CD4-positive, alpha-beta T cell treated with Interleukin-21 for 1 hour (primary cell): Measurements from ENCODE around the gene KCTD4.
"Not testable (repeated sequence)": the region's sequence is repeated elsewhere in the genome, so short reads cannot be mapped to it uniquely, and the experiment has no call there.

Experiments
- DNase-seq: peaks from one replicate; pipeline ENCODE4 v3.0.0-alpha.2; 2020

The KCTD4 gene

GRCh38 chr13:45209229-45209628 is 8.4 kb upstream of the KCTD4 start:
- DNase-seq = no peak

DNA sequence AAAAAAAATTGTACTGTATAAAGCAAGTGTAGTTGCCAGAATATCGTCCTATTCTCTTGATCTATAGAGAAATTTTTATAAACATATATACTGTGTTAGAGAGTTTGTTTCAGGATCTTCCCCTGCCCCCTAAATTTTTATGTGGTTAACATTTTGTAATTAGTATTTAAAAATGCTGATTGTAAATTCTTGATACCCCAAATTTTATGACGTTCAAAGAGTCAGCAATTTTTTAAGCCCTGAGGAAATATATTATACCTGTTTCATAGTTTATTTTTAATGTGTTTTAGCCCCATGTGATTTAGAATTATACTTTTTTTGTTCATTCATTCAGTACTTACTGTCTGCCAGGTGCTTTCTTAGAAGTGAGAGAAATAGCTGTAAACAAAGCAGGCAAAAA is 7.3 kb upstream of the KCTD4 start:
- no peak for DNase-seq

DNA sequence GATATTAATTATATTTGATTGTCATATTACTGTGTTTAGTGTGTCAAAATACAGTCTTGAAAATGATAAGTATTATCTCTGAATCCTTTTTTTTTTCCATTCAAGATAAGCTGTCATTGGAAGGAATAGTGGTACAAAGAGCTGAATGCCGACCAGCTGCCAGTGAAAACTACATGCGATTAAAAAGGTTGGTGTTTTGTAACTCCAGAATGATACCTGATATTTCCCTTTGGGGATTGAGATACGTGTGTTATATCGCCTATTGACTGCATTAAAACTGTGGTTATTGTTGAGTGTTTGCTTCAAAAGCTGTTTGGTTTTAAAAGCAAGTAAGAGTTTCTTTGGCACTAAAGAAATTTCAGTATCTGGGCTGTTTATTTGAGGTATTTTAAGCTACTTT is 6.5 kb upstream of the KCTD4 start:
- no peak for DNase-seq

DNA sequence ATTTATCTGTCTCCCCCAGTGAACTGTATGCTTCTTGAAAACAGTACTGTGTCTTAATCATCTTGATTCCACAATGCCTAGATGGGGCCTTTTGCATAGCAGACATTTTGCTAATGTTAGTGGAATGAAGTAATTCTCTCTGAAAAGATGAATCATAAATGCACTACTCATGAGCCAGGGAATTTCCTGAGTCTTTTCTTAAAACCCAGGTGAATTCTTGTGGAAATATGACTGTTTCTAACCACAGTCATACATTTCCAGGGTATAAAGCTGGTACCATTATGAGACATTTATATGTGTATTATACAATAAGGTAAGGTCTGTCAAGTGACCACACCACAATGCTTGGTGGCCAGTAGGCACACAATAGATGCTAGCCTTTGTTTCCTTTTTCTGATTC is 5.5 kb upstream of the KCTD4 start:
- DNase-seq = no peak

DNA sequence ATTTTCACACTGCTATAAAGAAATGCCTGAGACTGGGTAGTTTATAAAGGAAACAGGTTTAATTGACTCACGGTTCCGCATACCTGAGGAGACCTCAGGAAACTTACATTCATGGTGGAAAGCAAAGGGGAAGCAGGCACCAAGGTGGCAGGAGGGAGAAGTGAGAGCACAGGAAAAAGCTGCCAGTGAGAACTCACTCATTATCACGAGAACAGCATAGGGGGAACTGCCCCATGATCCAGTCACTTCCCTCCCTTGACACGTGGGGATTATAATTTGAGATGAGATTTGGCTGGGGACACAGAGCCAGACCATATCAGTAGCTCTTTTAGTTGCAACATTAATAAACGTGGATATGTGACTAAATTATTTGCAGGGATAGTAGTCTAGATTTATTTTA is 4.3 kb upstream of the KCTD4 start:
- DNase-seq = no peak

DNA sequence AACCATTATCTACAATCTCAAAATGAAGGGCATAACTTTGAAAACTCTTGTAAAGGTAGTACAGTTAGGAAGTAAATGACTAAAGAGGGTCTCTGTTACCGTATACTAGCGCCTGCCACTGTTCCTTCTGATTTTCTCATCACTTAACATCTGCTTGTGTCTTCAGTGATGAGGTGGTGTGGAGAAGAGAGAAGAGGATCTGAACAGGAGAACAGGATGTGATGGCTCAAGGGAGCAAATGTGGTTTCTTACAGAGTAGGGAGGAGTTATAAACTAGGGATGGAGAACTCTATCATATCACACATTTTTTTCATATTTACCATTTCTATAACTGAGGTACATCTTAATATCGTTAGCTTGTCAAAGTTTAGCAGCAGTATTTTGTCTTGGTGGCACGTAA is 1.1 kb downstream of the KCTD4 start:
- DNase-seq = no peak

DNA sequence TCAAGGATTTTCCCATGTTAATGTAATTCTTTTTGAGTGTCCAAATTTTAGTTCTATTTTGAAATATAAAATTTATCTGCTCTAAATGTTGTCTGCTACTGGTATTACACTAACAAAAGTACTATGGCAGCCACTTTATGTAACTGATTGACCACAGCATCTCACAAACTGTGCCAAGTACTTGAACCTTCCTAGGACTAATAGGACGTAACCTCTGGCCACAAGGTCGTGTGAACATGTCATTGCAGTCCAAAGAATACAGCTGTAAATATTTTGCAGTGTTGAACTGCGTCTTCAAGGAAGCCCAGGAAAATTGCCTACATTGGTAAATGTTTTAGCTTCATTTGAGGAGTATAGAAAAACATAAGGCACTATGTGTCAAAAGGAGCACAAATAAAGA is 1.9 kb downstream of the KCTD4 start:
- DNase-seq = no peak

- no peak for DNase-seq
These were observed 2.8 kb downstream of the KCTD4 start for GRCh38 chr13:45198041-45198440.

GRCh38 chr13:45196622-45197021 is 4.2 kb downstream of the KCTD4 start:
- no peak for DNase-seq

GRCh38 chr13:45196096-45196495 is 4.7 kb downstream of the KCTD4 start:
- DNase-seq = no peak

DNA sequence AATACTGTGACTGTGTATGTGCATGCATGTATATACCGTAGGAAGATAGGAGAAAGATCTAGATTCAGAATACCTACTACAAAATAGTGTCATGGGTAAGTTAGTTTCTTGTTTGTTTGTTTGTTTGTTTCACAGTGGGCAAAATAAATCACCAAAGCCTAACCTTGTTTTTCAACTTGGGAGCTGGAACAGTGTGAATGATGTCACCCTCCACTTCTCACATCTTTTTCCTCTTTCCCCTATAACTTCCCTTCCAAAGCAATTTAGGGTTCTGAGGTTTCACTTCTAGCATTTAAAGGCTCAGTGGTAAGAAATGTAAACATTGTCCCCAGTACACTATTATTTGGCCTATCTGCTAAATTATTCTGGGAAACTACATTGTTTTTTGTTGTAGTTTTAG is 5.4 kb downstream of the KCTD4 start:
- DNase-seq = no peak

DNA sequence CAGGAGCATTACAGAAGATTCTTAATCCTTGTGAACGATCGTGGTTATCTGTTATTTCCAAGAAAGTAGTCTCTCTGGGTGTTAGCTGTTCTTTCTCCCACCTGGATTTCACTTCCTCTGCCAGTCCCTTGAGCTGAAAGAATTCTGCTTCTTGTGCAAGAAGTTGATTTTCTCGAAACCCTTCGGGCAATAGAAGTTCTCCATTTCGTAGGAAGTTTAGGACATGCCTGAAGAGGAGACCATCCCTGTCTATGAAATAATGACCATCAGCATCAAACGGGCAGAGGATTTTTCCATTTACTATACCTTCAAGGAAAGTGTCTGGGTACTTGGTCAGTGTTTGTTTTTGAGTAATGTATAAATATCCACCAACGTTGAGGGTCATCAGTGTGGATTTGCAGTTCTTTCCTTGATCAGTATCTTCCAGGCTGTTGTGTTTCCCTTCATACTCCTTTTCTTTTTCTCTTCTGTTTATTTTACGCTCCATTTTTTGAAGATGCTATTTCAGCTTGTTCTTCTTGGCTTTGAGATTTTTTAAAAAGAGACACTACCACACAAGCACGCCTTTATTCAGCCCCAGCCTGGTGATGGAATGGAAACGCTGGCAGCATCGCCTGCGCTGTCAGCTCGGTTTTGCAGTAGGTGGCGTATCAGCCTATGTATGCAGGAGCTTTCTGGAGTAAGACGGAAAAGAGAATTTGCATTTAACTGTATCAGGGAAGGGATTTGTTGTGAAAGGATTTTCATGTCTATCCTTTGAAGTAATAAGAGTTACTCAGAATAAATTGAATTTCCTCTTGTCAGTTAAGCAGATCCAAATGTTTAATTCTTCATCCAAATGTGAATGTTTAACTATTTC is 6.5 kb downstream of the KCTD4 start:
- no peak for DNase-seq

DNA sequence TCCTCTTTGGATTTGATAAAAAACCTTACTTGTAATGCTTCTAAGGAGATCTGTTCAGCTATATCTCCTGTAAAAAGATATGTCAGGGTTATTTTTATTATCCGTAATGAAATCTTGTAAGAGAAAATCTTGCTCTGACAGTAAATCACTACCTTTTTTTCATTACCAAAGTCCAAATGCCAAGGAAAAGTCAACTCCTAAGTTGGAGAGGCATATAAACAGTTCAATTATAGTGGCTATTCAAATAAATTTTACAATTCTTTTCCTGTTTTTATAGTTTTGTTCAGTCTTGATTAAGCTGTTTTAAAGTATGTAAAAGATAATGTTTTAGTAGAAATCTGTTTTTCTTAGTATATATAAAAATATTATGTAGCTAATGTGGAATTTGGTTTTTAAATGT is 9.0 kb downstream of the KCTD4 start:
- no peak for DNase-seq

GRCh38 chr13:45189511-45189910 is 11.3 kb downstream of the KCTD4 start:
- DNase-seq = not testable (repeated sequence)

DNA sequence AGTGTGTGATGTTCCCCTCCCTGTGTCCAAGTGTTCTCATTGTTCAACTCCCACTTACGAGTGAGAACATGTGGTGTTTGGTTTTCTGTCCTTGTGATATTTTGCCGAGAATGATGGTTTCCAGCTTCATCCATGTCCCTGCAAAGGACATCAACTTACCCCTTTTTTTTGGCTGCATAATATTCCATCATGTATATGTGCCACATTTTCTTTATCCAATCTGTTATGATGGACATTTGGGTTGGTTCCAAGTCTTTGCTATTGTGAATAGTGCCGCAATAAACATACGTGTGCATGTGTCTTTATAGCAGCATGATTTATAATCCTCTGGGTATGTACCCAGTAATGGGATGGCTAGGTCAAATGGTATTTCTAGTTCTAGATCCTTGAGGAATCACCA is 11.8 kb downstream of the KCTD4 start:
- not testable (repeated sequence) for DNase-seq

- DNase-seq = no peak
These were observed 15.6 kb downstream of the KCTD4 start for GRCh38 chr13:45185286-45185685.

DNA sequence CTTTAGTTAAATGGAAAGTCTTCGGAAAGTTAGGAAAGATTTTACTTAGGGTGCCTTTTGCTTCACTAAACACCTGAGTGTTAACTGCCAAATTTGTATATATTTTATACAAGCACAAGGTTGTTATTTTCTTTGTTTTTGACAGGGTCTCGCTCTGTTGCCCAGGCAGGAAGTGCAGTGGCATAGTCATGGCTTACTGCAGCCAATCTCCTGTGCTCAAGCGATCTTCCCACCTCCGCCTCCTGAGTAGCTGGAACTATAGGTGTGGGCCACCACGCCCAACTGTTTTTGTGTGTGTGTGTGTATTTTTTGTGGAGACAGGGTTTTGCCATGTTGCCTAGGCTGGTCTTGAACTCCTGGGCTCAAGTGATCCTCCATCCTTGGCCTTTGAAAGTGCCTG is 16.2 kb downstream of the KCTD4 start:
- no peak for DNase-seq

DNA sequence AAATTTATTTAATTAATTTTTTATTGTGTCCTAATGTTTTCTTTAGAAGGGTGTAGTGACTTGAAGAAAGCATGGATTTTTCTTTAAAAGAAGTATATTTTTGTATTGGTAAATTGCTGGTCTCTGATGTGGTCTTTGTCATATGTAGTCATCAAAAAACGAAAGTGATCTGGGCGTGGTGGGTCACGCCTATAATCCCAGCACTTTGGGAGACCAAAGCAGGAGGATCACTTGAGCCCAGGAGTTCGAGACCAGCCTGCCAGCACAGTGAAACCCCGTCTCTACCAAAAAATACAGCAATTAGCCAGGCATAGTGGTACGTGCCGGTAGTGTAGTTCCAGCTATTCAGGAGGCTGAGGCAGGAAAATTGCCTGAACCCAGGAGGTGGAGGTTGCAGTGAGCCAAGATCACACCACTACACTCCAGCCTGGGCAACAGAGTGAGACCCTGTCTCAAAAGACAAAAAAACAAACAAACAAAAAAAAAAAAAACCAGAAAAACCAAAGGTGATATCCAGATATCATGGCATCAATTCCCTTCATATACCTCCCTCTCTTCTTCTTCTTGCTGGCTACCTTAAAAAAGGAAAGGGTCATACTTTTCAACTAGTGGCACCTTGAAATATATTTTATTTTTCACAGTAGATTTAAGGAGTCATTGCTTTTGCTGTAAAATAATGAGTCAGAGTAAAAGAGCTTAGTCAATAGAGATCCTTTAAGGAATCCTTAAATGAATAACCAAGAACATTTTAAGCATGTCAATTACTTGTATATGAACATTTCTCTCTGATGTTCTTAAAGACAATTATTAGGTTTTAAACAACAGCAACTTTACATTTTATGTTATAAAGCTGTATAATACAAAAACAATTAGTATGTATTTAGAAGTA is 19.9 kb downstream of the KCTD4 start:
- no peak for DNase-seq

GRCh38 chr13:45180303-45180702 is 20.5 kb downstream of the KCTD4 start:
- no peak for DNase-seq

DNA sequence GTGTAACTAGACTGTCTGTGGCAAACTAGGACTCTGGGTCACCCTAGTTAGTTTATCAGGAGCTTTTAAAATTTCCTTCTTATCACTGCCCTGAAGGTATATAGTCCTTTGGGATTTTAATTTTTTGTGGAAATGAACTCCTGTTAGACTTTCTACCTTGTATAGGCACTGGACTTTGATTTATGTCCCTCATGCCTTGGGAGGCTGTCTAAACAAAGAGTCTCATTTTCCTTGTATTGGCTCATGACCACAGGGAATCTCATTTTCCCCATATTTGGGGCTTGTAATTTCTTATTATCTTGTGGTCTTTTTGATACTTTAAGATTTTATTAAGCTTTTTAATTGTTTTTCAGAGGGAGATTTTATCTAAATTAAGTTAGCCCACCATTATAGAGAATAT is 21.4 kb downstream of the KCTD4 start:
- no peak for DNase-seq

- DNase-seq = no peak
These were observed 22.3 kb downstream of the KCTD4 start for GRCh38 chr13:45178349-45179162.

- DNase-seq = no peak
These were observed 26.4 kb downstream of the KCTD4 start for GRCh38 chr13:45174478-45174877.

GRCh38 chr13:45168555-45168930 is 32.3 kb downstream of the KCTD4 start:
- no peak for DNase-seq
